ENCODE data around the gene LIN54. TPM values are rescaled to one million over a fixed set of nuclear protein-coding genes. Genes with fewer than 3 reads are reported as not detected.

The LIN54 gene
- total and polyA plus RNA-seq, 12 donors: 1.4 to 18.2 (median 9.8) TPM

DNA sequence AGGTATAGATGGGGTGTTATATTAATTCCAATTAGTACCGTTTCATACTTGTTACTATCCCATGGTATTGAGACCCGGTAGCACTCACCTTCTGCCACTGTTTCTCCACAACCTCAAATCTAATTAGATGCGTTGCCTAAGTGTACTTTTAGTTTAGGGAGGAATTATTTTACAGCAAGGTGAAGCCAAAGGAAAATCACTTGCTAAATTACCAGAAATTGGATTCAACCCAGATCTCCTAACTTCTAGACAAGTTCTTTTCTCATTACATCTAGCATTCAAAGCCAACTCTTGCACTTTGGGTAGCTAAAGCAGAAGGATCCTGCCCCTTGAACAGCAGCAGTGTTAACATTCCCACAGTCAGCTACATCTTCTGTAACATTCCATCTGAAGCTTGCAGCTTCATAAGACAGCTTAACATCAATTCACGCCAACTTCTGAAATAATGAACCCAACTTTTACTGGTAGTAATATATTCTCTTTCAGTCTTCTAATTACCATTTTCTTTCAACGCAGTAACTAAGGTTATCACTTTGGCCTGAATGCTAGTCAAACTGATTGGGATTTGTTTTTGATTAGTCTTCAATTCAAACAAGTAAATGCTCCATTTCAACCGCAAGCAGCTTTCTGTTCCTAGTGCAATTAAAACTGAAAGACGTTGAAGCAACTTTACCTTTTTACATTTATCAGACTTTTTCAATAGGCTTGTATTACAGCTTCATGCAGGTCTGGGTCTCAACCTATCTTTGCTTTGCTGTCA lies 118.7 kb downstream of the LIN54 start:
- peak overlapping the region in 2 of 4 donors; percentile 49 to 85 for H3K4me3 ChIP-seq
- H3K4me1 ChIP-seq (replicated peaks in 1 of 2): peaks cover 6 to 31% of the 10 kb centered on the region in 2 donors
- H3K36me3 ChIP-seq (replicated peaks in 1 of 2): peaks cover 0 to 26% of the 10 kb centered on the region in 2 donors
- H3K27me3 ChIP-seq: no peaks in the 10 kb centered on the region
- WGBS, 4 donors: 26 to 33% (median 27%) methylated on average over 7 of the region's 7 CpGs
- H3K27ac ChIP-seq: peak overlapping the region; percentile 79 to 99 (median 97)
- TF ChIP-seq, protein P1, sequence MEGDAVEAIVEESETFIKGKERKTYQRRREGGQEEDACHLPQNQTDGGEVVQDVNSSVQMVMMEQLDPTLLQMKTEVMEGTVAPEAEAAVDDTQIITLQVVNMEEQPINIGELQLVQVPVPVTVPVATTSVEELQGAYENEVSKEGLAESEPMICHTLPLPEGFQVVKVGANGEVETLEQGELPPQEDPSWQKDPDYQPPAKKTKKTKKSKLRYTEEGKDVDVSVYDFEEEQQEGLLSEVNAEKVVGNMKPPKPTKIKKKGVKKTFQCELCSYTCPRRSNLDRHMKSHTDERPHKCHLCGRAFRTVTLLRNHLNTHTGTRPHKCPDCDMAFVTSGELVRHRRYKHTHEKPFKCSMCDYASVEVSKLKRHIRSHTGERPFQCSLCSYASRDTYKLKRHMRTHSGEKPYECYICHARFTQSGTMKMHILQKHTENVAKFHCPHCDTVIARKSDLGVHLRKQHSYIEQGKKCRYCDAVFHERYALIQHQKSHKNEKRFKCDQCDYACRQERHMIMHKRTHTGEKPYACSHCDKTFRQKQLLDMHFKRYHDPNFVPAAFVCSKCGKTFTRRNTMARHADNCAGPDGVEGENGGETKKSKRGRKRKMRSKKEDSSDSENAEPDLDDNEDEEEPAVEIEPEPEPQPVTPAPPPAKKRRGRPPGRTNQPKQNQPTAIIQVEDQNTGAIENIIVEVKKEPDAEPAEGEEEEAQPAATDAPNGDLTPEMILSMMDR (IDR thresholded peaks at IDR 0.05): no peak
- TF ChIP-seq POLR2A (IDR thresholded peaks at IDR 0.05): no peak
- intact Hi-C loops (cut with DNase I): no loop called here
- no peak for DNase-seq
- H3K9me3 ChIP-seq (replicated peaks in 1 of 3): no peaks in the 10 kb centered on the region

DNA sequence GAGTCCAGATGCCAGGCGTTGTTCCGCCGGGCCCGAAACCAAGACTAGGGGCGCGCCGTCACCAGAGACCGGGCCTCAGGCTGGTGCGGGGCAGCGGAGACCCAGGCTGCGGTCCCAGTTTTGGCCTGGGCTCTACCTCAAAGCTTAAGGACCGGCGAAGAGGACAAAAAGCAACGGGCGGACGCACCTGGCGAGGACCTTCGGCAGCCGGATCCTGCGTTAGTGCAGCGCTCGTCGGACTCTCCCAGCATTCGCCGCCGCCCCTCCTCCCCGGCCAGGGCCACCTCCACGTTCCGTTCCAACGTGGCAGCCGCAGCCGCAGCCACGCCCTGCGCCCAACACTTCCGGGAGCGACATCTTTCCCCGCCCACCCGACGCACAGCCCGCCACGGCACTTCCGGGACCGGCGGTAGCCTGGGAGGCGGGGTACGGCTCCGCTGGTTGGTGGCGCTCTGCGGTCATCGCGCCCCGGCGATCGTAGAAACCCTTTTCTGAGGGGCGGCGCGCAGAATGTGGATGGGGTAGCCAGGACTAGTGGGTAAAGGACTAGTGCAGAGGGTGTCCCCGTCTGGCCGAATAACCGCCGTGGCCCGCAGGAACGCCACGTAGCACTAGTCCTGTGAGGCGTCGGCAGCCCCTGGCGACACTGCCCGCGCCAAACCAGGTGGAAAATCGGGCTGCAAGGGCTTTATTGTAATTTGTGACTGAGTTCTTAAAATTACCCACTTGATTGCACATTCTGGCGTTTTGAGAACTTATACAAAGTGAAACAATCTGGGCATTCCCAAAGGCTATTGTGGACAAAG lies 119.5 kb downstream of the LIN54 start, which contains the start of gene SEC31A:
Gene SEC31A, minus strand, starts transcription at position 253 of the 806 bp plus-strand sequence. CDS start 9,217 bp downstream, outside the sequence.
- Histone ChIP-seq H3K9me3 (replicated peaks in 1 of 3) (no peaks in the 10 kb centered on the region), H3K27me3 (no peaks in the 10 kb centered on the region), H3K36me3 (replicated peaks in 1 of 2) (peaks cover 0 to 25% of the 10 kb centered on the region in 2 donors), H3K4me1 (replicated peaks in 1 of 2) (peaks cover 6 to 35% of the 10 kb centered on the region in 2 donors), H3K27ac (peak within 1 kb of the TSS; percentile 93 to 99 (median 97)), H3K4me3 (peak within 1 kb of the TSS; percentile 49 to 87 (median 83))
- WGBS, 4 donors: 0 to 2% (median 1%) methylated on average over 7 to 71 of the region's 71 CpGs
- intact Hi-C loops (cut with DNase I): no loop called here
- DNase-seq: peak; percentile 96 to 97 (median 97)
- TF ChIP-seq, protein P1 (IDR thresholded peaks at IDR 0.05): peak in 3 of 6 experiments; percentile 9 to 37 (median 29)
- TF ChIP-seq POLR2A (IDR thresholded peaks at IDR 0.05): peak; percentile 87 to 98

DNA sequence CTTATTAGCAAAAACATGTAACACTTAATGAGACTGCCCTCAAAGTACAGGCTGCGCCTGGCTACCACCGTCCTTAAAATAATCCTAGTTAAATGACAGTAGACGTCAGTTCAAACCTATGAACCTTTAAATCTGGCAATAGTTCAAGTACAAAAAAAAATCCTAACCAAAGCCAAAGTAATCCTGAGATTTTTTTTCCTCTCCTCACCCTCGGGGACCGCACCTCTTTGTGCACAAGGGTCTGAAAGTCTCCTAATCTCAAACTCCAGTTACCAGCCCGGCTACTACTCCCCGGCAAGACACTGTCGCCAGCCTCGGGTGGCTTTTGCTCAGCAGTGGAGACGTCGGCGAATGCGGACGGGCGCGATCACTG lies 120.1 kb downstream of the LIN54 start:
- Histone ChIP-seq H3K27ac (peak overlapping the region; percentile 93 to 99 (median 97)), H3K4me1 (replicated peaks in 1 of 2) (peaks cover 6 to 41% of the 10 kb centered on the region in 2 donors), H3K9me3 (replicated peaks in 1 of 3) (no peaks in the 10 kb centered on the region), H3K36me3 (replicated peaks in 1 of 2) (peaks cover 0 to 20% of the 10 kb centered on the region in 2 donors), H3K4me3 (peak overlapping the region; percentile 49 to 85 (median 79)), H3K27me3 (no peaks in the 10 kb centered on the region)
- TF ChIP-seq, protein P1 (IDR thresholded peaks at IDR 0.05): no peak
- no peak for TF ChIP-seq POLR2A (IDR thresholded peaks at IDR 0.05)
- 0 to 1% (median 0%) methylated on average over 9 to 16 of the region's 16 CpGs for WGBS, 4 donors
- intact Hi-C loops (cut with DNase I): no loop called here
- no peak for DNase-seq

DNA sequence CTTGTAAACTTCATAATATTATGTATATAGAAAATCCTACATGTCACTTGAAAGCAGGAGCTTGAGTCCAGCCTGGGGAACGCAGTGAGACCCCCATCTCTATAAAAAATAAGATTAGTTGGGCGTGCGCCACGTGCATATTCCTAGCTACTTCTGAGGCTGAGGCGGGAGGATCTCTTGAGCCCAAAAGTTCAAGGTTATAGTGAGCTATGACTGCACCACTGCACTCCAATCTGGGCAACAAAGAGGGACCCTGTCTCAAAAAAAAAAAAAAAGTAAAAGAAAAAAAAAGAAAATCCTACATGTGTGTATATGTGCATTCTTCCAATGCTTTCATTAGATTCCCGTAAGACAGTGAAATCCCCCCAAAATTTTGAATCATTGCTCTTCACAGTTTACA lies 121.3 kb downstream of the LIN54 start:
- no peaks in the 10 kb centered on the region for H3K27me3 ChIP-seq
- 66 to 75% (median 69%) methylated on average over 6 of the region's 6 CpGs for WGBS, 4 donors
- H3K27ac ChIP-seq: peak overlapping the region in 2 of 5 donors; percentile 8 to 97
- peak overlapping the region in 2 of 4 donors; percentile 49 to 85 for H3K4me3 ChIP-seq
- H3K36me3 ChIP-seq (replicated peaks in 1 of 2): peaks cover 0 to 10% of the 10 kb centered on the region in 2 donors
- peaks cover 6 to 51% of the 10 kb centered on the region in 2 donors for H3K4me1 ChIP-seq (replicated peaks in 1 of 2)
- TF ChIP-seq POLR2A (IDR thresholded peaks at IDR 0.05): no peak
- TF ChIP-seq, protein P1 (IDR thresholded peaks at IDR 0.05): no peak
- intact Hi-C loops (cut with DNase I): loop anchor here in 1 of 2 donors (10.0 kb wide), 1 partner anchor 64 kb away; no protein-coding TSS in a partner anchor
- DNase-seq: no peak
- no peaks in the 10 kb centered on the region for H3K9me3 ChIP-seq (replicated peaks in 1 of 3)
